Endothelial cell of umbilical vein (primary cell): ENCODE results near the gene VAV3. TPM values are rescaled to one million over a fixed set of nuclear protein-coding genes. Genes with fewer than 3 reads are reported as not detected.

ENCODE experiments used
- BruUV-seq: library from RNA; stranded (reverse); fragments of 400-500 nt; replicated peaks from 2 replicates; lab custom pipeline; 2021; lab: Mats Ljungman, UMichigan
- CTCF ChIA-PET: fragments of 300-600, 350-600 bp; sonication (Branson Sonifier 250); formaldehyde crosslinking; loops from one replicate; lab custom pipeline; 2021; ENCODE audit warnings: antibody characterized with exemption, inconsistent platforms; lab: Charles Lee
- POLR2A ChIA-PET: fragments of 300-600, 350-600 bp; sonication (Branson Sonifier 250); formaldehyde crosslinking; loops from one replicate; lab custom pipeline; 2021; ENCODE audit warnings: antibody characterized with exemption, inconsistent platforms; lab: Charles Lee
- DNase-seq: peaks from one replicate; pipeline ENCODE4 v3.0.0-alpha.2; 2011; ENCODE audit warnings: low read depth, low spot score
- FAIRE-seq: peaks from 2 replicates; lab custom pipeline; 2011; peaks lifted over from hg19 to GRCh38; lab: Jason Lieb, UNC
- H2AFZ ChIP-seq: 2 replicates; pipeline ENCODE4 v1.6.0; 2012; ENCODE audit warnings: low read depth, low read length, control low read depth, inconsistent platforms
- H3K27ac ChIP-seq: 2 replicates; pipeline ENCODE4 v1.5.1; 2011; ENCODE audit warnings: low read depth, mild to moderate bottlenecking, control low read depth, low read length, moderate library complexity; ENCODE audit not compliant: insufficient read depth
- H3K27me3 ChIP-seq, 2 experiments: 2 replicates each; pipeline versions ENCODE4 v1.6.0 to v1.6.1; 2011; ENCODE audit warnings: low read length in 2 of 2, mixed read lengths in 1 of 2; ENCODE audit not compliant: control insufficient read depth in 2 of 2, insufficient read depth in 2 of 2
- H3K36me3 ChIP-seq, 2 experiments: 2 replicates in 1 of 2; 3 replicates in 1 of 2; pipeline ENCODE4 v1.5.1; 2011; ENCODE audit warnings: low read length in 2 of 2, mild to moderate bottlenecking in 1 of 2, moderate library complexity in 1 of 2; ENCODE audit not compliant: control insufficient read depth in 2 of 2, insufficient read depth in 2 of 2; ENCODE audit errors: extremely low read depth in 1 of 2
- H3K4me1 ChIP-seq: 3 replicates; pipeline ENCODE4 v1.5.1; 2011; ENCODE audit warnings: mild to moderate bottlenecking, low read length; ENCODE audit not compliant: control insufficient read depth, insufficient read depth; ENCODE audit errors: extremely low read depth
- H3K4me2 ChIP-seq: 2 replicates; pipeline ENCODE4 v1.6.1; 2011; ENCODE audit warnings: low read length, control low read depth, mixed read lengths; ENCODE audit not compliant: insufficient read depth
- H3K4me3 ChIP-seq, 3 experiments: fragments of 200-600 bp in 1 of 3; sonication (generic), shearing (Covaris generic) in 1 of 3; replicated peaks in 1 of 3; 2 replicates each; pipeline ENCODE4 v1.5.1; 2011 to 2016; ENCODE audit warnings: control low read depth in 3 of 3, low read length in 3 of 3, mild to moderate bottlenecking in 2 of 3, inconsistent platforms in 1 of 3, low read depth in 1 of 3, moderate library complexity in 1 of 3; ENCODE audit not compliant: insufficient read depth in 1 of 3
- H3K79me2 ChIP-seq: 2 replicates; pipeline ENCODE4 v1.6.0; 2012; ENCODE audit warnings: low read length, inconsistent platforms; ENCODE audit not compliant: control insufficient read depth, insufficient read depth
- H3K9ac ChIP-seq: replicated peaks from 2 replicates; pipeline ENCODE3; 2011; ENCODE audit warnings: low read length, control low read depth; ENCODE audit not compliant: insufficient read depth; ENCODE audit errors: extremely low read depth
- H3K9me1 ChIP-seq: replicated peaks from 3 replicates; pipeline ENCODE4 v1.6.0; 2011; ENCODE audit warnings: mild to moderate bottlenecking, low read length; ENCODE audit not compliant: control insufficient read depth, insufficient read depth; ENCODE audit errors: extremely low read depth
- H3K9me3 ChIP-seq: replicated peaks from 2 replicates; pipeline ENCODE4 v1.5.1; 2012; ENCODE audit warnings: low read length, inconsistent platforms; ENCODE audit not compliant: control insufficient read depth, insufficient read depth
- H4K20me1 ChIP-seq: replicated peaks from 2 replicates; pipeline ENCODE3; 2011; ENCODE audit warnings: mild to moderate bottlenecking, low read length; ENCODE audit not compliant: control insufficient read depth, insufficient read depth; ENCODE audit errors: extremely low read depth
- EZH2 ChIP-seq: IDR thresholded peaks from 2 replicates; pipeline ENCODE4 v1.6.1; 2012; ENCODE audit warnings: borderline replicate concordance, low read depth, mild to moderate bottlenecking, moderate library complexity, low read length, inconsistent platforms; ENCODE audit not compliant: severe bottlenecking
- FOS ChIP-seq: IDR thresholded peaks from 2 replicates; pipeline ENCODE4 v1.6.1; 2011; ENCODE audit warnings: mild to moderate bottlenecking, low read length, moderate library complexity, borderline replicate concordance; ENCODE audit not compliant: insufficient read depth
- GATA2 ChIP-seq: IDR thresholded peaks from 2 replicates; pipeline ENCODE4 v1.7.0; 2011; ENCODE audit warnings: low read depth, mild to moderate bottlenecking, moderate library complexity, mixed read lengths, low read length; ENCODE audit not compliant: insufficient read length, insufficient read depth
- JUN ChIP-seq: IDR thresholded peaks from 2 replicates; pipeline ENCODE4 v1.6.1; 2011; ENCODE audit warnings: borderline replicate concordance, low read depth; ENCODE audit not compliant: insufficient read length, insufficient read depth
- MAX ChIP-seq: IDR thresholded peaks from 2 replicates; pipeline ENCODE4 v1.6.1; 2011; ENCODE audit not compliant: insufficient read depth, insufficient read length
- MYC ChIP-seq: IDR thresholded peaks from one replicate; pipeline ENCODE4 v1.6.1; 2011; ENCODE audit warnings: mild to moderate bottlenecking, low read depth, low read length
- POLR2A ChIP-seq: IDR thresholded peaks from 2 replicates; pipeline ENCODE4 v1.6.1; 2012; ENCODE audit warnings: low read depth, mild to moderate bottlenecking, control low read depth, low read length
- POLR2AphosphoS5 ChIP-seq: IDR thresholded peaks from 2 replicates; pipeline ENCODE4 v1.6.1; 2012; ENCODE audit warnings: low read depth, mild to moderate bottlenecking, control low read depth, low read length, moderate library complexity; ENCODE audit not compliant: insufficient read depth
- dilution Hi-C: fragments of 300-500 bp; cut with MboI; formaldehyde crosslinking; loops from one replicate; pipeline ENCODE4 v1.15.0; 2019; ENCODE audit warnings: low sequenced_read_pairs; ENCODE audit not compliant: extremely low pct_ligation_motif_present
- intact Hi-C: fragments of 100-400 bp; cut with micrococcal nuclease; formaldehyde crosslinking; loops from one replicate; pipeline ENCODE4 v1.10.0; 2022
- polyA plus RNA-seq, 4 experiments: library from polyadenylated mRNA; depleted of rRNA in 3 of 4; stranded (reverse) in 3 of 4; unstranded in 1 of 4; fragments of >200 nt; gene quantifications; 2 replicates each; pipeline versions ENCODE4 v1.2.1 to v1.2.3, GENCODE V29; 2011 to 2012; ENCODE audit warnings: missing spikeins in 1 of 4
- total RNA-seq: library from RNA; stranded (reverse); gene quantifications from 2 replicates; pipeline ENCODE4 v1.2.3, GENCODE V29; 2021
- TF ChIP-seq, protein P1 (sequence below), 2 donors: IDR thresholded peaks; 1 replicate in 1 of 2; 2 replicates in 1 of 2; pipeline ENCODE4 v1.5.1; 2011; ENCODE audit warnings: low read length in 2 of 2, mild to moderate bottlenecking in 2 of 2, moderate library complexity in 2 of 2, control low read depth in 1 of 2, inconsistent platforms in 1 of 2, low read depth in 1 of 2; ENCODE audit not compliant: insufficient read depth in 1 of 2; ENCODE audit errors: extremely low read depth in 1 of 2

The VAV3 gene
- total and polyA plus RNA-seq, 2 donors (not counting 3 experiments of a cell fraction or from before 2014, with no cell fraction given): 0.18 to 1.5 TPM

- H3K9me1 ChIP-seq: no peaks in the 10 kb centered on the region
- H3K4me2 ChIP-seq: no peak overlapping the region
- FAIRE-seq (no peak), DNase-seq (no peak)
- no peak for TF ChIP-seq MAX
- TF ChIP-seq EZH2: no peak
- no peak for TF ChIP-seq JUN
- no peak for TF ChIP-seq POLR2A
- no peak for TF ChIP-seq MYC
- no peak for TF ChIP-seq FOS
- TF ChIP-seq GATA2: no peak
- no peak for TF ChIP-seq POLR2AphosphoS5
- TF ChIP-seq, protein P1, sequence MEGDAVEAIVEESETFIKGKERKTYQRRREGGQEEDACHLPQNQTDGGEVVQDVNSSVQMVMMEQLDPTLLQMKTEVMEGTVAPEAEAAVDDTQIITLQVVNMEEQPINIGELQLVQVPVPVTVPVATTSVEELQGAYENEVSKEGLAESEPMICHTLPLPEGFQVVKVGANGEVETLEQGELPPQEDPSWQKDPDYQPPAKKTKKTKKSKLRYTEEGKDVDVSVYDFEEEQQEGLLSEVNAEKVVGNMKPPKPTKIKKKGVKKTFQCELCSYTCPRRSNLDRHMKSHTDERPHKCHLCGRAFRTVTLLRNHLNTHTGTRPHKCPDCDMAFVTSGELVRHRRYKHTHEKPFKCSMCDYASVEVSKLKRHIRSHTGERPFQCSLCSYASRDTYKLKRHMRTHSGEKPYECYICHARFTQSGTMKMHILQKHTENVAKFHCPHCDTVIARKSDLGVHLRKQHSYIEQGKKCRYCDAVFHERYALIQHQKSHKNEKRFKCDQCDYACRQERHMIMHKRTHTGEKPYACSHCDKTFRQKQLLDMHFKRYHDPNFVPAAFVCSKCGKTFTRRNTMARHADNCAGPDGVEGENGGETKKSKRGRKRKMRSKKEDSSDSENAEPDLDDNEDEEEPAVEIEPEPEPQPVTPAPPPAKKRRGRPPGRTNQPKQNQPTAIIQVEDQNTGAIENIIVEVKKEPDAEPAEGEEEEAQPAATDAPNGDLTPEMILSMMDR (IDR thresholded peaks at IDR 0.05; ENCODE audit: extremely low read depth in 1 of 2, insufficient read depth in 1 of 2, low read depth in 1 of 2, low read length in 2 of 2): no peak
- H2AFZ ChIP-seq: no peak overlapping the region
- no peaks in the 10 kb centered on the region for H3K36me3 ChIP-seq
- no peaks in the 10 kb centered on the region for H3K4me1 ChIP-seq
- no peak overlapping the region for H3K9ac ChIP-seq
- no TSS peak for BruUV-seq
- ChIA-PET CTCF (no interaction called here), POLR2A (no interaction called here)
- H3K27ac ChIP-seq: no peak overlapping the region
- intact Hi-C loops: no loop called here
- dilution Hi-C loops: no loop called here
- no peaks in the 10 kb centered on the region for H3K27me3 ChIP-seq
- H3K79me2 ChIP-seq: no peaks in the 10 kb centered on the region
- no peaks in the 10 kb centered on the region for H4K20me1 ChIP-seq
- H3K9me3 ChIP-seq: no peaks in the 10 kb centered on the region
- H3K4me3 ChIP-seq: no peak overlapping the region
These were observed 412.2 kb downstream of the VAV3 start for GRCh38 chr1:107552781-107553180.
